ENCODE measurements around the gene SCRT2.

GRCh38 chr20:623704-624103 lies 51.9 kb downstream of the SCRT2 start:
- TF ChIP-seq CTCF (IDR thresholded peaks at IDR 0.05) (no peak), ZFX (IDR thresholded peaks at IDR 0.05; ENCODE audit: borderline replicate concordance) (no peak)

All from 22Rv1 (cell line).